IMR-90 (cell line): ENCODE data around the gene SDK1. TPM values are rescaled to one million over a fixed set of nuclear protein-coding genes. Genes with fewer than 3 reads are reported as not detected.

Experiments used
- ATAC-seq: fragments of 200-7000 bp; cut with Tn5 transposase; 2 replicates; pipeline ENCODE4 v1.9.1; 2020; ENCODE audit warnings: low read depth, mild to moderate bottlenecking, moderate library complexity
- BruUV-seq: library from RNA; stranded (reverse); fragments of 400-500 nt; replicated peaks from 2 replicates; lab custom pipeline; 2021; lab: Mats Ljungman, UMichigan
- CTCF ChIA-PET: fragments of 300-600 bp; formaldehyde crosslinking; extraction: SDS; loops from one replicate; lab custom pipeline; 2021; ENCODE audit warnings: antibody characterized with exemption; lab: Yijun Ruan, JAX
- POLR2A ChIA-PET: fragments of 300-600 bp; sonication (Branson Sonifier 250); formaldehyde crosslinking; loops from one replicate; lab custom pipeline; 2022; ENCODE audit warnings: antibody characterized with exemption; ENCODE audit not compliant: unreplicated experiment; lab: Charles Lee
- DNase-seq: peaks from one replicate; pipeline ENCODE4 v3.0.0; 2013
- H2AFZ ChIP-seq: replicated peaks from 2 replicates; pipeline ENCODE3; 2013; ENCODE audit warnings: low read length, mild to moderate bottlenecking; ENCODE audit not compliant: poor library complexity
- H2AK5ac ChIP-seq: 2 replicates; pipeline ENCODE4 v1.6.1; 2013; ENCODE audit warnings: low read depth, low read length, inconsistent platforms
- H2AK9ac ChIP-seq: replicated peaks from 2 replicates; pipeline ENCODE3; 2013; ENCODE audit warnings: mild to moderate bottlenecking, low read depth, low read length, moderate library complexity; ENCODE audit not compliant: poor library complexity
- H2BK120ac ChIP-seq: 2 replicates; pipeline ENCODE4 v1.6.1; 2013; ENCODE audit warnings: low read depth, low read length, inconsistent platforms
- H2BK15ac ChIP-seq: 3 replicates; pipeline ENCODE4 v1.6.1; 2013; ENCODE audit warnings: low read depth, low read length, inconsistent platforms
- H2BK20ac ChIP-seq: 2 replicates; pipeline ENCODE4 v1.6.1; 2013; ENCODE audit warnings: low read depth, mild to moderate bottlenecking, inconsistent platforms, low read length, moderate library complexity
- H2BK5ac ChIP-seq: 2 replicates; pipeline ENCODE4 v1.6.1; 2013; ENCODE audit warnings: mild to moderate bottlenecking, low read depth, low read length, inconsistent platforms; ENCODE audit not compliant: poor library complexity, severe bottlenecking
- H3K14ac ChIP-seq: replicated peaks from 2 replicates; pipeline ENCODE4 v1.6.1; 2013; ENCODE audit warnings: low read depth, low read length, inconsistent platforms
- H3K18ac ChIP-seq: 2 replicates; pipeline ENCODE4 v1.6.1; 2013; ENCODE audit warnings: low read depth, low read length, control low read depth
- H3K23ac ChIP-seq: 2 replicates; pipeline ENCODE4 v1.6.1; 2013; ENCODE audit warnings: low read depth, low read length, inconsistent platforms
- H3K27ac ChIP-seq: 2 replicates; pipeline ENCODE4 v1.5.1; 2013; ENCODE audit warnings: mild to moderate bottlenecking, control low read depth, low read length; ENCODE audit not compliant: insufficient read depth
- H3K27me3 ChIP-seq: 2 replicates; pipeline ENCODE4 v1.6.1; 2013; ENCODE audit warnings: low read length; ENCODE audit not compliant: control insufficient read depth, insufficient read depth
- H3K36me3 ChIP-seq: 2 replicates; pipeline ENCODE4 v1.6.1; 2013; ENCODE audit warnings: low read length, mixed read lengths; ENCODE audit not compliant: control insufficient read depth, insufficient read depth
- H3K4ac ChIP-seq: 2 replicates; pipeline ENCODE4 v1.6.1; 2013; ENCODE audit warnings: low read depth, low read length, inconsistent platforms
- H3K4me1 ChIP-seq: 2 replicates; pipeline ENCODE4 v1.6.1; 2013; ENCODE audit warnings: low read length, mixed read lengths; ENCODE audit not compliant: control insufficient read depth, insufficient read depth
- H3K4me2 ChIP-seq: 2 replicates; pipeline ENCODE4 v1.6.1; 2013; ENCODE audit warnings: low read depth, mild to moderate bottlenecking, control low read depth, low read length, moderate library complexity
- H3K4me3 ChIP-seq: 2 replicates; pipeline ENCODE4 v1.5.1; 2013; ENCODE audit warnings: low read depth, mild to moderate bottlenecking, control low read depth, low read length, moderate library complexity; ENCODE audit not compliant: insufficient read depth
- H3K56ac ChIP-seq: 2 replicates; pipeline ENCODE4 v1.6.1; 2013; ENCODE audit warnings: low read length, inconsistent platforms; ENCODE audit not compliant: insufficient read depth; ENCODE audit errors: extremely low read depth
- H3K79me1 ChIP-seq, 2 experiments: 2 replicates each; pipeline ENCODE4 v1.6.1; 2013; ENCODE audit warnings: low read length in 2 of 2, inconsistent platforms in 1 of 2, low read depth in 1 of 2
- H3K9ac ChIP-seq: 2 replicates; pipeline ENCODE4 v1.6.1; 2013; ENCODE audit warnings: low read depth, low read length, control low read depth
- H3K9me1 ChIP-seq: 2 replicates; pipeline ENCODE4 v1.6.1; 2013; ENCODE audit warnings: low read length, inconsistent platforms; ENCODE audit not compliant: insufficient read depth
- H3K9me3 ChIP-seq: 2 replicates; pipeline ENCODE4 v1.6.1; 2013; ENCODE audit warnings: low read length; ENCODE audit not compliant: control insufficient read depth, insufficient read depth
- H4K20me1 ChIP-seq: 2 replicates; pipeline ENCODE4 v1.6.1; 2013; ENCODE audit warnings: low read length, inconsistent platforms; ENCODE audit not compliant: insufficient read depth
- H4K5ac ChIP-seq: 2 replicates; pipeline ENCODE4 v1.6.1; 2013; ENCODE audit warnings: mild to moderate bottlenecking, low read depth, low read length, control low read depth
- H4K8ac ChIP-seq, 2 experiments: 2 replicates each; pipeline ENCODE4 v1.6.1; 2013; ENCODE audit warnings: low read depth in 2 of 2, low read length in 2 of 2, control low read depth in 1 of 2, inconsistent platforms in 1 of 2
- H4K91ac ChIP-seq: 2 replicates; pipeline ENCODE4 v1.6.1; 2013; ENCODE audit warnings: low read depth, low read length, inconsistent platforms; ENCODE audit not compliant: insufficient read depth
- BHLHE40 ChIP-seq: fragments of 150-350 bp; IDR thresholded peaks from 2 replicates; pipeline ENCODE4 v1.6.1; 2016; ENCODE audit warnings: mild to moderate bottlenecking, low read depth, low read length
- CEBPB ChIP-seq: IDR thresholded peaks from 2 replicates; pipeline ENCODE4 v1.6.1; 2012; ENCODE audit warnings: low read depth, low read length, improper control_type of control experiment
- CHD1 ChIP-seq: IDR thresholded peaks from 2 replicates; pipeline ENCODE4 v1.6.1; 2012; ENCODE audit warnings: low read depth, low read length, improper control_type of control experiment
- CTCF ChIP-seq: conservative IDR thresholded peaks from 2 replicates; pipeline ENCODE4 v1.5.1; 2012; ENCODE audit warnings: mild to moderate bottlenecking, low read depth, low read length, improper control_type of control experiment
- ELK1 ChIP-seq: fragments of 150-350 bp; IDR thresholded peaks from 2 replicates; pipeline ENCODE4 v1.6.1; 2016; ENCODE audit warnings: low read depth, mild to moderate bottlenecking, low read length, moderate library complexity, borderline replicate concordance
- FOS ChIP-seq: fragments of 150-350 bp; IDR thresholded peaks from 2 replicates; pipeline ENCODE4 v1.6.1; 2016; ENCODE audit warnings: low read depth, low read length
- MAFK ChIP-seq: IDR thresholded peaks from 2 replicates; pipeline ENCODE4 v1.6.1; 2012; ENCODE audit warnings: low read depth, low read length, improper control_type of control experiment
- MAZ ChIP-seq: IDR thresholded peaks from 2 replicates; pipeline ENCODE4 v1.6.1; 2012; ENCODE audit warnings: low read depth, mild to moderate bottlenecking, low read length, improper control_type of control experiment, moderate library complexity, borderline replicate concordance
- MXI1 ChIP-seq: IDR thresholded peaks from 2 replicates; pipeline ENCODE4 v1.6.1; 2012; ENCODE audit warnings: low read depth, mild to moderate bottlenecking, low read length, moderate library complexity, borderline replicate concordance
- NFE2L2 ChIP-seq: fragments of 150-350 bp; IDR thresholded peaks from 2 replicates; pipeline ENCODE4 v1.6.1; 2016; ENCODE audit warnings: low read depth, mild to moderate bottlenecking, low read length
- POLR2A ChIP-seq: IDR thresholded peaks from 2 replicates; pipeline ENCODE4 v1.6.1; 2012; ENCODE audit warnings: mild to moderate bottlenecking, low read depth, low read length
- RAD21 ChIP-seq: IDR thresholded peaks from 2 replicates; pipeline ENCODE4 v1.6.1; 2012; ENCODE audit warnings: low read length, improper control_type of control experiment
- RCOR1 ChIP-seq: IDR thresholded peaks from 2 replicates; pipeline ENCODE4 v1.6.1; 2012; ENCODE audit warnings: mild to moderate bottlenecking, low read length, improper control_type of control experiment; ENCODE audit not compliant: insufficient replicate concordance
- RFX5 ChIP-seq: IDR thresholded peaks from 2 replicates; pipeline ENCODE4 v1.8.0; 2012; ENCODE audit warnings: low read depth, mild to moderate bottlenecking, low read length, moderate library complexity
- SMC3 ChIP-seq: fragments of 150-350 bp; IDR thresholded peaks from 2 replicates; pipeline ENCODE4 v1.6.1; 2016; ENCODE audit warnings: low read depth, mild to moderate bottlenecking, antibody characterized with exemption, low read length, moderate library complexity
- WGBS, 2 experiments: methylation state at CpG; one replicate each; pipeline versions ENCODE4 v1.1.5 to v1.1.7; 2013; ENCODE audit warnings: missing lambda C conversion rate in 2 of 2; ENCODE audit not compliant: insufficient read length in 1 of 2; ENCODE audit errors: extremely low coverage in 2 of 2; 5-methylcytosine and 5-hydroxymethylcytosine counted together
- dilution Hi-C: fragments of 300-500 bp; cut with HindIII; formaldehyde crosslinking; loops from one replicate; pipeline ENCODE4 v1.14.3; 2018; ENCODE audit warnings: low sequenced_read_pairs; ENCODE audit not compliant: unreplicated experiment
- in situ Hi-C: fragments of 300-500 bp; cut with MboI; formaldehyde crosslinking; loops from 3 replicates; pipeline ENCODE4 v1.14.3; 2019; ENCODE audit warnings: low sequenced_read_pairs, inconsistent platforms, mixed read lengths
- intact Hi-C: fragments of 100-400 bp; cut with micrococcal nuclease; formaldehyde crosslinking; loops from 2 replicates; pipeline ENCODE4 v1.10.0; 2022
- polyA plus RNA-seq, 3 experiments: library from polyadenylated mRNA; depleted of rRNA; stranded (reverse); fragments of >200 nt; gene quantifications; 2 replicates each; pipeline ENCODE4 v1.2.3, GENCODE V29; 2012; ENCODE audit warnings: low replicate concordance in 1 of 3
- total RNA-seq: library from RNA; depleted of rRNA; stranded (reverse); fragments of >200 nt; gene quantifications from 2 replicates; pipeline ENCODE4 v1.2.3, GENCODE V29; 2012
- TF ChIP-seq, protein P1 (sequence below): fragments of 150-350 bp; IDR thresholded peaks from 2 replicates; pipeline ENCODE4 v1.6.1; 2017; ENCODE audit warnings: mild to moderate bottlenecking, antibody characterized with exemption, low read length, low read depth

Gene SDK1
- total and polyA plus RNA-seq, 2 of the 4 experiments (the other 2 are of a cell fraction) = 1.5 to 1.6 TPM

DNA sequence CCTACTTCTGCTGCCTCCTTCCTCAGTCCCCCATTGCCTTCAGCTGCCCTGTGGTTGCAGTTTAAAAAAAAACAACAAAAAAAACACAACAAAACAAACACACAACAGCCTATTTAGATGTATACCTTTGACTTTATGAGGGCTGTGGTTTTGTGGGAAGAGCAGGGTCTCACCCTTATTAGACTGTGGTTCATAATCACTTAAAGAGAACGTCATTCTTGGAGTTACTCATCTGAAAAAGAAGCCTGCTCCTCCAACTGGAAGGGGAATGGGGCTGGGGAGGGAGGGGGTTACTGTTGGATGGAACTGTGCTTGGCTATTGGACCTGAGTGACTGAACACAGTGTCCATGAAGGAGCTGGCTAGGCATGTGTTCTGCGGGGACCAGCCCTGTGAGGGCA lies 48.1 kb downstream of the SDK1 start:
- BruUV-seq = no TSS peak
- no peak overlapping the region for H3K23ac ChIP-seq
- no peaks in the 10 kb centered on the region for H3K9me1 ChIP-seq
- no peak overlapping the region for H2BK5ac ChIP-seq
- no peak overlapping the region for H2AFZ ChIP-seq
- H4K91ac ChIP-seq = no peak overlapping the region
- no peak overlapping the region for H4K5ac ChIP-seq
- H2AK5ac ChIP-seq = no peak overlapping the region
- no peaks in the 10 kb centered on the region for H3K9me3 ChIP-seq
- H3K27me3 ChIP-seq = no peaks in the 10 kb centered on the region
- H3K56ac ChIP-seq = no peak overlapping the region
- H3K14ac ChIP-seq = no peak overlapping the region
- no peak overlapping the region for H3K4ac ChIP-seq
- ChIA-PET POLR2A (no interaction called here), CTCF (interaction anchor here (0.6 kb wide), 1 partner anchor 9 kb away, joined by 4 read pairs; no protein-coding TSS in a partner anchor)
- H3K9ac ChIP-seq = no peak overlapping the region
- no peak for ATAC-seq
- H4K20me1 ChIP-seq = no peaks in the 10 kb centered on the region
- no peak for TF ChIP-seq RAD21
- TF ChIP-seq CEBPB = no peak
- no peak for TF ChIP-seq SMC3
- no peak for TF ChIP-seq NFE2L2
- TF ChIP-seq CTCF = no peak
- no peak for TF ChIP-seq MXI1
- TF ChIP-seq, protein P1, sequence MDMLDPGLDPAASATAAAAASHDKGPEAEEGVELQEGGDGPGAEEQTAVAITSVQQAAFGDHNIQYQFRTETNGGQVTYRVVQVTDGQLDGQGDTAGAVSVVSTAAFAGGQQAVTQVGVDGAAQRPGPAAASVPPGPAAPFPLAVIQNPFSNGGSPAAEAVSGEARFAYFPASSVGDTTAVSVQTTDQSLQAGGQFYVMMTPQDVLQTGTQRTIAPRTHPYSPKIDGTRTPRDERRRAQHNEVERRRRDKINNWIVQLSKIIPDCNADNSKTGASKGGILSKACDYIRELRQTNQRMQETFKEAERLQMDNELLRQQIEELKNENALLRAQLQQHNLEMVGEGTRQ = no peak
- no peak for TF ChIP-seq MAZ
- TF ChIP-seq RCOR1 = no peak
- no peak for TF ChIP-seq ELK1
- TF ChIP-seq BHLHE40 = no peak
- no peak for TF ChIP-seq FOS
- TF ChIP-seq CHD1 = no peak
- TF ChIP-seq POLR2A = no peak
- TF ChIP-seq MAFK = no peak
- no peak for TF ChIP-seq RFX5
- no peaks in the 10 kb centered on the region for H3K79me1 ChIP-seq
- intact Hi-C loops (no loop called here), in situ Hi-C loops (no loop called here), dilution Hi-C loops (no loop called here)
- DNase-seq = no peak
- H2BK15ac ChIP-seq = no peak overlapping the region
- no peak overlapping the region for H2BK120ac ChIP-seq
- H3K36me3 ChIP-seq = no peaks in the 10 kb centered on the region
- H3K27ac ChIP-seq = no peak overlapping the region
- no peak overlapping the region for H4K8ac ChIP-seq
- no peak overlapping the region for H2BK20ac ChIP-seq
- no peak overlapping the region for H3K4me3 ChIP-seq
- H3K18ac ChIP-seq = no peak overlapping the region
- no peak overlapping the region for H3K4me2 ChIP-seq
- H3K4me1 ChIP-seq = no peaks in the 10 kb centered on the region
- no CpG with 5 or more reads among the region's 2 CpGs for WGBS, 2 experiments
- no peak overlapping the region for H2AK9ac ChIP-seq
